NCI-H446 (cell line): ENCODE results near the gene ZNF8.
"Not testable (repeated sequence)": the region's sequence is repeated elsewhere in the genome, so short reads cannot be mapped to it uniquely, and the experiment has no call there.

Experiments
- DNase-seq, 2 experiments: peaks; one replicate each; lab custom pipeline; 2025; lab: John Stamatoyannopoulos, UW

The ZNF8 gene

DNA sequence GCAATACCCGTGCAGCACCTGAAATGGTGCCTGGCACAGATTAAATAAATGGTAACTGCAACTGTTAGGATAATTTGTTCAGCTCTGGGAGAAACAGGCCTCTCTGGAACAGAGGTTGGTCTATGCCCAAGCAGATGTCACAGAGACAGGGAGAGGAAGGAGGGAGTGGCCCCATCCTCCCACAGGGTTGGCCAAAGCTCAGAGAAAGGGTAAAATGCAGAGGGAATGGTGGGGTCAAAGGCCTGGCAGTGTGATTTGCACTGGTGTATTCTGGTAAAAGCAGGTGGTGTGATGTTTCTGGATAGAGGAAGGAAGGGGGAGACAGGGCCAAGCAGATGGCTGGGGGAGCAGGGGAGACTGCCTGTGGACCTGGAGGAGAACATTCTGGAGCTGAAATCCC is 57.5 kb downstream of the ZNF8 start:
- DNase-seq: no peak

DNA sequence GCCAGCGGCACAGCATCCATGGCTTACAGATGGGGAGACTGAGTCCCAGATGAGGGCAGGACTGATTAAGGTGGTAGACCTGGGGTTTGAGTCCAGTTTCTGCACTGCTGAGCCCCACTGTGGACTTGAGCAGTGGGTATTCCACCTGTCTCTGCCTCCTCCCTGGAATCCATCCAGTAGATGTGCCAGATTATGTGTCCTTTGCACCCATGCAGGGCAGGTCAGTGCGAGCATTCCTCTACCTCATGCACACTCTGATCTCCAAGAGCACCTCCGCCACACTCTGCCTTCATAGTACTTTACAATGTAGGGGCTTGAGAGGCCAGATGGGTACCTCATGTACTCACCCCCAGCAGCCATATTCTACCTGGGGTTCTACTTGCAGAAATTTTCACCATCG is 58.1 kb downstream of the ZNF8 start:
- no peak for DNase-seq

DNA sequence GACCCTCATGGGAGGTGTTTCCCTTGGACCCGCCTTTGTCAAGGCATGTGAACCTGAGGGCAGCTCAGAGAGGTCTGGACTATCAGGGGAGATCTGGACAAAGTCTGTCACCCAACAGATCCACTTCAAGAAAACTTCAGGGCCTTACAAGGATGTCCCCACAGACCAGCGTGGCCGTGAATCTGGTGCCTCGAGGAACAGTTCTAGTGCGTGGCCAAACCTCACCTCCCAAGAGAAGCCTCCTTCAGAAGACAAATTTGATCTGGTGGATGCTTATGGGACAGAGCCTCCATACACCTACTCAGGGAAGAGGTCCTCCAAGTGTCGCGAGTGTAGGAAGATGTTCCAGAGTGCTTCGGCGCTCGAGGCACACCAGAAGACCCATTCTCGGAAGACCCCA is 59.6 kb downstream of the ZNF8 start:
- no peak for DNase-seq

DNA sequence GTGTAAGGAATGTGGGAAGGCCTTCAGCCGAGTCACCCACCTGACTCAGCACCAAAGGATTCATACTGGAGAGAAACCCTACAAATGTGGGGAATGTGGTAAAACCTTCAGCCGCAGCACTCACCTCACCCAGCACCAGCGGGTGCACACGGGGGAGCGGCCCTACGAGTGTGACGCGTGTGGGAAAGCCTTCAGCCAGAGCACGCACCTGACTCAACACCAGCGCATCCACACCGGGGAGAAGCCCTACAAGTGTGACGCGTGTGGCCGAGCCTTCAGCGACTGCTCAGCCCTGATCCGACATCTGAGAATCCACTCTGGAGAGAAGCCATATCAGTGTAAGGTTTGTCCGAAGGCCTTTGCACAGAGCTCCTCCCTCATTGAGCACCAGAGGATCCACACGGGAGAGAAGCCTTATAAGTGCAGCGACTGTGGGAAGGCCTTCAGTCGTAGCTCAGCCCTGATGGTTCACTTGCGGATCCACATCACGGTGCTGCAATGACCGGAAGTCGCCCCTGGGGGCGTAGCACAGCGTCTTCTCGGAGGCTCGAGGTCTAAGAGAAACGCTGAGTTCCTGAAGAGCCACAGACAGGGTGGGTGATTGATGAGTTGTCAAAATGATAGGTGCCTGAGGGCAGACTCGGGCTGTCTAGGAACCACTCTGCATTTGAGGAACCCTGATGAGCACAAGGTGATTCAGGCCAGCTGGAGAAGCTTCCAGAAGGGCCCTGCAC is 60.2 kb downstream of the ZNF8 start:
- no peak for DNase-seq

DNA sequence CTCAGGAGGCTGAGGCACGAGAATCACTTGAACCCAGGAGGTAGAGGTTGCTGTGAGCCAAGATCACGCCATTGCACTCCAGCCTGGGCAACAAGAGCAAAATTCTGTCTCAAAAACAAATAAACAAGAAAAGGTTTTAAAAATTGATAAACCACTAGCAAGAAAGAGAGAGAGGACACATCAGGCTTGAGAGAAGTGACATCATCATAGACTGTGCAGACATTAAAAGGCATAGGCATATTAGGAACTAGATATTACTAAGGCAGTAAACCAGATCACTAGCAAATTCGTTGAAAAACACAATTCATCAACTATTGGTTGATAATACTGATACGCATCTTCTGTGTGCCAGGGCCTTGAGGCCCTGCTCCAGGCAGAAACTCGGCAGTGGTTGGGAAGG is 66.8 kb downstream of the ZNF8 start:
- no peak for DNase-seq

DNA sequence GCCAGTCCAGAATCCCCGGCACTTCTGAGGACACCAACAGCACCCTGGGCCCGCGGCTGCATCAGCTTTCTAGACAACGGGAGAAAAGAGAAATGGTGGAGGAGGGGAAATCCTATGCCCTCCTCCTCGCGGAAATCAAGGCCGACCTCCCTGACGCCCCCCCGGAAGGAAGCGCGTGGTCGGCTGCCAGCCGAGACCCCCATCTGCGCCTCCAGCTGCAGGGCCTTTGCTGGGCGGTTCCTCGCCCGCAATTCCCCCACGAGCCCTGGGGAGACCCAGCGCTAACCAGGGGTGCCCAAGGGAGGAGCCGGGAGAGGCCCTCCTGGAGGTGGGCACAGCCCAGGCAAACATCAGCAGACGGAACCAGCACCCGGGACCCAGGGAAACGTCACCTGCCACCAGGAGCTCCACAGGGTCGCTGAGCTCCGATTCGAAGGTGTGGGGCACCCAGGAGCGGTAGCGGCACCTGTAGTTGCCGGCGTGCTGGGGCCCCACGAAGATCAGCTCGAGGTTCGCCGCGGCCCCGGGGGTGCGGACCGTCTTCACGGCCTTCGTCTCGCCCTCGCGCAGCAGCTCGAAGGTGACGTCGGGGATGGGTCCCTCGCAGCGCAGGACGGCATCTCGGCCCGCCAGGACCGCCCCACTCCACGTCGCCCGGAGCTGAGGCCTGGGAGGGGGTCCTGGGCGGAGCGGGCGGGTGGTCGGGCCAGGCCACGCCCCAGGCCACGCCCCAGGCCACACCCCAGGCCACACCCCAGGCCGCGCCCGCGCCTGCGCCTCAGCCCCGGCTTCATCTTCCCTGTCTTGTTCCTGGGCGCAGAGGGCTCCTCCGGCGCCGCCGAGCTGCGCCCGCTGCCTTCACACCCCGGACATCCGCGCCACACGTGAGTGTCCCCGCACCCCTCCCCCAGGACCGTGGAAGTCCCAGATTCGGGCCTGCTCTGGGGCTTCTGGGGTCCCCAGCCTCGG is 68.5 kb downstream of the ZNF8 start:
- peak; percentile 51 to 85 for DNase-seq

DNA sequence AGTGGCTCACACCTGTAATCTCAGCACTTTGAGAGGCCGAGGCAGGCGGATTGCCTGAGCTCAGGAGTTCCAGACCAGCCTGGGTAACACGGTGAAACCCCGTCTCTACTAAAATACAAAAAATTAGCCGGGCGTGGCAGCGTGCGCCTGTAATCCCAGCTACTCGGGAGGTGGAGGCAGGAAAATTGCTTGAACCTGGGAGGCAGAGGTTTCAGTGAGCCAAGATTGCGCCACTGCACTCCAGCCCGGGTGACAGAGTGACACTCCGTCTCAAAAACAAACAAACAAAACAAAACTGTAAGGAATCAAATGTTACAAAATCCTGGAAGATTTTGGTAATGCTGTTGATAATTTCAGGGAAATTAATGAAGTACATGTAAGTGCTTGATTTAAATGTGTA is 69.3 kb downstream of the ZNF8 start:
- not testable (repeated sequence) for DNase-seq

DNA sequence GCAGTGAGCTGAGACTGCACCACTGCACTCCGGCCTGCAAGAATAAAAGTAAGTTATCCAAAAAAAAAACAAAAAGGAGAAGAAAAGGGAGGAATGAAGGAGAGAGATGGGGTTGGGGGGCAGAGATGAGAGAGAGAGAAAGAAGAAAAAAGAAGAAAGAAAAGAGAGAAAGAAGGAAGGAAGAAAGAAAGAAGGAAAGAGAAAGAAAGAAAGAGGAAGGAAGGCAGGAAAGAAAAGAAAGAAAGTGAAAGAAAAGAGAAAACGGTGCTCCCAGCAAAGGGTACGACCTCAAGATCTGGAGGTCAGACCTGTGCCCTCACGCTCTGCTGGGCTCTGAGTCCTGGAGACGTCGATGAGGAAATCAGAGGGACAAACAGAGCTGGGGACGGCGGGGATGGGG is 70.8 kb downstream of the ZNF8 start:
- DNase-seq: no peak

DNA sequence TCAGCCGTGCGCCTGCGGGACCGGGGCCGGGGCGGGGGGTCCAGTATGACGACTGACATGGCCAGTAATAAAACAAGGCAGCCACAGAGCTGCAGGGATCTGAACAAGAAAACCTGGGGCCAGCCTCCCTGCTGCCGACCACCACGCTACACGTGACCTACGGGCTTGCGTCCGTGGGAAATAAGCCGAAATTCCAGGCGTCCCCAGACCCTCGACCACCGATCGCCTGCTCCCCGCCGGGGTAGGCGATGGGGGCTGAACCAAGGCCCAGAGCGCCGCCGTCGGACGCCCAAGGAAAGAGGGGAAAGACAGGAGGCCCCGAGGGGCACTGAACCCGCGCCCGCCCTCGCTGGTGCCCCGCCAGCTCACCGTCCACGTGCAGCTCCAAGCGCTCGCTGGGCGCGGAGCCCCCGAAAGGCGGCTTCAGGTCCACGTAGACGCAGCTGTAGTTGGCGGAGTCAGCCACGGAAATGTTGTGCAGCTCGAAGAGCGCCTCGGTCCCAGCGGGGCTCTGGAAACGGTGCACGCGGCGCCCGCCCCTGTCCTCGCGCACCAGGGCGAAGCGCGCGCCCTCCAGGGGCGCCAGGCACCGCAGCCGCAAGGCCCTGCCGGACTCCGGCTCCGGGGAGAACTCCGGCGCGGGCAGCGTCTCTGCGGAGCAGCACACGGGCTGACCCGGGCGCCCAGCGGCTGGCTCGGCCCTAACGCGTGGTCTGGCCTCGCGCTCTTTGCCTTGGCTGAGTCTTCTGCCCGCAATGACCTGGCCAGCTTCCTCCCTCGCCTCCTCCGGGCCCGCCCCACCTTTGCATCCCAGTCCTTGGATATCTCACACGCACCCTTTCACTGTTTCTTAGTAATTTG is 71.5 kb downstream of the ZNF8 start:
- DNase-seq: no peak

DNA sequence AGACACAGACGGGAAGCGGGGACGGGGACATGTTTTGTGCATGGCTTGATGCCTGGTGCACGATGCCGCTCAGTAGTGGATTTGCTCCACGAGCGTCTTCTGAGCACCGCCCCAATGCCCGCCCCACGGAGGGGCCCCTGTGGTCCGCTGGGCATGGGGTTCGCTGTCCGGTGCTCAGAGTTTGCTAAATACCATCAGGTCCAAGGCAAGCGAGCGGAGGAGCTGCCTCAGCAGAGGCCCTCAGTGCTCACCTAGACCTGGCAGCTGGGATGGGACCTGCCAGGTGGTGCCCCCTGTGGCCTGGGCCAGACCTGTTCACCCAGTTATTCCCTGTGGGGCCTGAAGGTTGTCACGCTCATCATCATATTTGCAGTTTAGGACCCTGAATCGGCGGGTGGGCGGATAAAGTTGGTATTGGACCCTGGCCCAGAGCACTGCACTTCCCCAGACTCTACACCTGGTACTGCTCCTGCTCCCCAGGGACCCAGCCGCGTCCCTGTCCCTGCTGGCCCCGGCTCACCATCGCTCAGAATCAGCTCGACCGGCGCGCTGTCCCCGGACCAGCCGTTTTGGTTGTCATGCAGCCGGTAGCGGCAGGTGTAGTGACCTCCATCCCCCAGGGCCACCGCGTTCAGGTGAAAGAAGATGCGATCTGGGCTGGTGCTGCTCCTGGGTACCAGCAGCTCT is 72.3 kb downstream of the ZNF8 start:
- DNase-seq: no peak

DNA sequence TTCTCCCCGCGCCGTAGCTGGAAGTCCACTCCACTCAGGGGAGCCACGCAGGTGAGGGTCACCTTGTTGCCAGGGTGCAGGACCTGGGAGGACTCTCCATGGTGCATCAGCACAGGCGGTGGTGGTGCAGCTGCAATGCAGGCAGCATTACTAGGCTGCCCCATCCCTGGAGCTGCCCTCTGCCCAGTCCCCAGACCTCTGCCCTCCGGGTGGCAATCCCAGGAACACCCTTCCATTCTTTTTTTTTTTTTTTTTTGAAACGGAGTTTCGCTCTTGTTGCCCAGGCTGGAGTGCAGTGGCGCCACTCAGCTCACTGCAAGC is 72.8 kb downstream of the ZNF8 start:
- no peak for DNase-seq

DNA sequence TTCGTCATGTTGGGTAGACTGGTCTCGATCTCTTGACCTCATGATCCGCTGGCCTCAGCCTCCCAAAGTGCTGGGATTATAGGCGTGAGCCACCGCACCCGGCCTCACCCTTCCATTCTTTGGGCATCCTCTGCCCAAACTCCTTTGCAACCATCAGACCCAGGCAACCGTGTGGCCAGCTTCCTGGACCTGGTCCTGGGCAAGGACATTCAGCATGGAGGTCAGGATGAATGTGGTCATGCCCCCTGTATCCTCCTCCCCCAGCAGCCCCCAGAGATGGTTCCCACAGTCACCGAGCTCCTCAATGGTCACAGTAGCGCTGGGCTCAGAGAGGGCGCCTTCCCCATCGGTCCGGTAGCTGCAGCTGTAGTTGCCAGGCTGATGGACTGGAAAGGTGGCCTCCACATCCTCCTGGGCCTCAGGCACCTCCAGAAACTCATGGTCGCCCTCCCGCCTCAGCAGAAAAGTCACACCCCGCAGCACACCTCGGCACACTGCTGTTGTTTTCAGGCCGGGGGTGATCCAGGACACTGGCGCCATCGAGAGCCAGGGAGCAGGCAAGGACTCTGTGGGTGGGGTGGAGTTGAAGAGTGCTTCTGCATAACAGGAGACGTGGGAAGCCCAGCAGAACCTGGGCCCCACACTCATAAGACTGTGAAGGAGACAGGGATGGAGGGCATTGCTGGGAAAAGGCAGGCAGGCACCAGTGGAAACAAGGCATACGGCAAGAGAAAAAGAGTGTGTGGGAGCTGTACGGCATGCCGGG is 73.4 kb downstream of the ZNF8 start:
- DNase-seq: no peak
